AG04449 (cell line): ENCODE data around the gene BCL3.

Source experiments
- CTCF ChIA-PET: fragments of 350-600 bp; formaldehyde crosslinking; extraction: SDS; loops from one replicate; lab custom pipeline; 2021; ENCODE audit warnings: antibody characterized with exemption; lab: Yijun Ruan, JAX
- POLR2A ChIA-PET: fragments of 400-600, 350-600 bp; formaldehyde crosslinking; extraction: SDS; loops from one replicate; lab custom pipeline; 2020; ENCODE audit warnings: antibody characterized with exemption, inconsistent platforms; lab: Yijun Ruan, JAX
- DNase-seq: peaks from one replicate; pipeline ENCODE4 v3.0.0-alpha.2; 2010; ENCODE audit warnings: low read depth, low spot score
- H3K4me3 ChIP-seq: 2 replicates; pipeline ENCODE4 v1.5.1; 2011; ENCODE audit warnings: low read depth, mild to moderate bottlenecking, control low read depth, low read length
- TF ChIP-seq, protein P1 (sequence below): IDR thresholded peaks from one replicate; pipeline ENCODE4 v1.5.1; 2011; ENCODE audit warnings: mild to moderate bottlenecking, moderate library complexity, low read length, control low read depth, inconsistent platforms; ENCODE audit not compliant: insufficient read depth; ENCODE audit errors: missing control alignments

BCL3 gene

GRCh38 chr19:44755219-44755618 lies 6.7 kb downstream of the BCL3 start:
- DNase-seq: no peak
- ChIA-PET CTCF (interaction anchor here (1.2 to 5.7 kb wide), 4 partner anchors 10 to 31 kb away, joined by 3 to 50 read pairs (median 26); no protein-coding TSS in a partner anchor), POLR2A (interaction anchor here (1.0 to 1.4 kb wide), 2 partner anchors 13 to 16 kb away, joined by 3 to 4 read pairs; no protein-coding TSS in a partner anchor)
- H3K4me3 ChIP-seq: no peak overlapping the region
- TF ChIP-seq, protein P1, sequence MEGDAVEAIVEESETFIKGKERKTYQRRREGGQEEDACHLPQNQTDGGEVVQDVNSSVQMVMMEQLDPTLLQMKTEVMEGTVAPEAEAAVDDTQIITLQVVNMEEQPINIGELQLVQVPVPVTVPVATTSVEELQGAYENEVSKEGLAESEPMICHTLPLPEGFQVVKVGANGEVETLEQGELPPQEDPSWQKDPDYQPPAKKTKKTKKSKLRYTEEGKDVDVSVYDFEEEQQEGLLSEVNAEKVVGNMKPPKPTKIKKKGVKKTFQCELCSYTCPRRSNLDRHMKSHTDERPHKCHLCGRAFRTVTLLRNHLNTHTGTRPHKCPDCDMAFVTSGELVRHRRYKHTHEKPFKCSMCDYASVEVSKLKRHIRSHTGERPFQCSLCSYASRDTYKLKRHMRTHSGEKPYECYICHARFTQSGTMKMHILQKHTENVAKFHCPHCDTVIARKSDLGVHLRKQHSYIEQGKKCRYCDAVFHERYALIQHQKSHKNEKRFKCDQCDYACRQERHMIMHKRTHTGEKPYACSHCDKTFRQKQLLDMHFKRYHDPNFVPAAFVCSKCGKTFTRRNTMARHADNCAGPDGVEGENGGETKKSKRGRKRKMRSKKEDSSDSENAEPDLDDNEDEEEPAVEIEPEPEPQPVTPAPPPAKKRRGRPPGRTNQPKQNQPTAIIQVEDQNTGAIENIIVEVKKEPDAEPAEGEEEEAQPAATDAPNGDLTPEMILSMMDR: no peak

GRCh38 chr19:44756089-44756562 lies 7.6 kb downstream of the BCL3 start:
- no peak overlapping the region; the same call in 1 of the 2 replicates for H3K4me3 ChIP-seq
- TF ChIP-seq, protein P1: no peak
- no peak for DNase-seq
- CTCF ChIA-PET: interaction anchor here (1.2 to 5.7 kb wide), 4 partner anchors 9 to 32 kb away, joined by 3 to 50 read pairs (median 26); no protein-coding TSS in a partner anchor
- POLR2A ChIA-PET: interaction anchor here (1.4 kb wide), 1 partner anchor 14 kb away, joined by 4 read pairs; no protein-coding TSS in a partner anchor

GRCh38 chr19:44757057-44757734 lies 8.7 kb downstream of the BCL3 start:
- peak overlapping the region; percentile 59 for H3K4me3 ChIP-seq
- DNase-seq: no peak
- TF ChIP-seq, protein P1: no peak
- ChIA-PET CTCF (interaction anchor here (0.7 to 5.7 kb wide), 11 partner anchors 8 to 186 kb away, joined by 3 to 50 read pairs (median 4); no protein-coding TSS in a partner anchor), POLR2A (interaction anchor here (1.0 to 1.3 kb wide), 3 partner anchors 8 to 15 kb away, joined by 3 to 6 read pairs (median 3); no protein-coding TSS in a partner anchor)

DNA sequence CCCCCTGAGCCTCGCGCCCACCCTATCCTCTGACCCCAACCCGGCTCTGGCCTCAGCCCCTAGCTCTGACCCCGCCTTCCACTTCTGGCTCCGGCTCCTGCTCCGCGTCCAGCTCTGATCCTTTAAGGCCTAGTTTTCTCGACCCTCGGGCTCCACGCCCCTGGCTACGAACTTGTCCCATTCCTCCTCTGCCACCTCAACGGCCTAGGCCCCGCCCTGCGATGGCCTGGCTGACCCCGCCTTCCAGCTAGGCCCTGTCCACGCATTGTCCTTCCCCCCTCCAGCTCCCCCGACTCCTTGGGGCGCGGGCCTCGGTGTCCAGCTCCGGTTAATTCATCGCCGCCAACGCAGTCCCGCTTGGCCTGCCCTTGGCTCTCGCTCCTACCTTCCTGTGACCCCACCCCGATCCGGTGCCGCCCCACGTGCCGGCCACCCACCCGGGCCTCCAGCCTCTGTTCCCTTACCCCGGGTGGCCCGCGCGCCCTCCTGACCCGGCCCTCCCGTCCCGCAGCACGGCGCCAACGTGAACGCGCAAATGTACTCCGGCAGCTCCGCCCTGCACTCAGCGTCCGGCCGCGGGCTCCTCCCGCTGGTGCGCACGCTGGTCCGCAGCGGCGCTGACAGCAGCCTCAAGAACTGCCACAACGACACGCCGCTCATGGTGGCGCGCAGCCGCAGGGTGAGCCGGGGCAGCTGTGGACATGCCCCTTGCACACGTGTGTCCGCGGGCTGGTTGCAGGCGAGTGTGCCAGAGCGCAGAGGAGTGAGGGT lies 9.4 kb downstream of the BCL3 start:
- TF ChIP-seq, protein P1: peak; percentile 16
- DNase-seq: no peak
- ChIA-PET POLR2A (interaction anchor here (1.0 to 1.3 kb wide), 4 partner anchors 9 to 16 kb away, joined by 3 to 6 read pairs (median 3); no protein-coding TSS in a partner anchor), CTCF (interaction anchor here (0.7 to 5.7 kb wide), 11 partner anchors 9 to 187 kb away, joined by 3 to 50 read pairs (median 4); no protein-coding TSS in a partner anchor)
- H3K4me3 ChIP-seq: peak overlapping the region; percentile 59

DNA sequence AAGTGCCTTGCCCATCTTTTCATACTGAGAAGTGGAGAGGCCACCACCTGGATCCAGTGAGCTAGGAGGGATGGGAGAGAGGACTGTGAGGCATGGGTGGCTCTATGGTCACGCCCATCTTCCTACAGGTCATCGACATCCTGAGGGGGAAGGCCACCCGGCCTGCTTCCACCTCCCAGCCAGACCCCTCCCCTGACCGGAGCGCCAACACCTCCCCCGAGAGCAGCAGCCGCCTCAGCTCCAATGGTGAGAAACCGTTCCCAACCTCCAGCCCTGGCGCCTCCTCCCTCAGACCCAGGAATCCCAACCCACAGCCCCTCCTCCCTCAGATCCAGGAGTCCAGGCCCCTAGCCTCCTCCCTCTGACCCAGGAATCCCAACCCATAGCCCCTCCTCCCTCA lies 10.1 kb downstream of the BCL3 start:
- ChIA-PET POLR2A (interaction anchor here (1.3 kb wide), 1 partner anchor 10 kb away, joined by 3 read pairs; no protein-coding TSS in a partner anchor), CTCF (interaction anchor here (1.6 to 5.7 kb wide), 5 partner anchors 8 to 188 kb away, joined by 3 to 50 read pairs (median 10); no protein-coding TSS in a partner anchor)
- TF ChIP-seq, protein P1: no peak
- no peak for DNase-seq
- peak overlapping the region; percentile 59 for H3K4me3 ChIP-seq
